Stimulated activated CD4-positive, alpha-beta T cell treated with anti-CD3 and anti-CD28 coated beads, Interleukin-1b, Interleukin-23, amount 100 ng/mL, for 1 hour (primary cell): ENCODE results near the gene CPAMD8.

ENCODE experiments used
- DNase-seq, 2 donors: peaks; one replicate each; pipeline ENCODE4 v3.0.0-alpha.2; 2020; ENCODE audit warnings: low read depth in 2 of 2

Gene CPAMD8

DNA sequence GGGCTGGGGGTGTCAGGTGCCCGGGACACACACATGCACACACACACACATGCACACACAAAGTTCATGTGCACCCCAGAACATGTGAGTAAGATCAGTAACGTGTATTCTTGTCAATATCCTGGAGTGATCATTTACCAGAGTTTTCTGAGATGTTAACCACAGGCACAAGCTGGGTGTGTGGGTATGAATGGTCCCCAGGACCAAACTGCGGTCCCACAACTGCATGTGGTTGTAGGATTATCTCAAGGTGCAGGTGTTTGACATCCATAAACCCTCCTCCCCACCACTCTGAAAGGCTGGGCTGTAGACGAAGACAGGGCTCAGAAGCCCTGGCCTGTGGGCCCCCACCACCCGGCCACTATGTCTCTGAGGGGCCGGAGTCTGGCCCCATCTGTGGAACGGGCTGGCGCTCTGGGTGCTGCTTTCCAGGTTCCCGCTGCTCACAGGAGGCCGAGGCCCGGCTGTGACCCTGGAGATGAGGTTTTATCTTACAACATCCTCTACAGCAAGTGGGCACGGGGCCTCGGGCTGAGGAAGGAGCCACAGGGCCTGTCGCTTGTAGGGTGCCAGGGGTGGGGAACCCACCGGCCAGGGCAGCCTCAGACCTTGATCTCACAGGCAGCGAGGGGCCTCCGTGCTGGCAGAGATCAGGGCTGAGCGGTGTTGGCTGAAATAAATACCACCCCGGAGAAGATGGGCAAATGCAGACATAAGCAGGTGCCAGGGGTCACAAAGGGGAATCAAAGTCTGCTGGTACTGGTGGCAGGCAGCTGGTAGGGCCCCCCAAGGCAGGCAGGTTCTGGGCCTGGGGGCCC lies 133.5 kb downstream of the CPAMD8 start:
- no peak for DNase-seq

DNA sequence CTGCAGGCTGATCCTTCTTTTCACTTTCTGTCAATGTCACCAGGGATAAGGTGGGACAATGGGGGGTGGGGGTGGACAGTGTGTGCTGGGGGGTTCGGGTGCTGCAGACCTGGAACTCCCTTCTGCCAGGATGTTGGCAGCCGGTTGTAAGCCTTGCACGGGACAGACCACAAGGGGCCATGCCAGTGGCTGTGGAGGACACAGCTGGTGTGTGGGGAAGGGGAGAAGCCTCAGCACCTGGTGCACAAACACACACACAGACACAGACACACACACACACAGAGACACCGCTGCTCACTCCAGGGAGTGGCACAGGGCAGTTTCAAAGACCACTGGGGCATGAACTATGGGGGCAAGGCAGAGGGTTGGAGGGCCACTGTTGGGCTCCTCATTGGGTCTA lies 134.2 kb downstream of the CPAMD8 start:
- DNase-seq: no peak

DNA sequence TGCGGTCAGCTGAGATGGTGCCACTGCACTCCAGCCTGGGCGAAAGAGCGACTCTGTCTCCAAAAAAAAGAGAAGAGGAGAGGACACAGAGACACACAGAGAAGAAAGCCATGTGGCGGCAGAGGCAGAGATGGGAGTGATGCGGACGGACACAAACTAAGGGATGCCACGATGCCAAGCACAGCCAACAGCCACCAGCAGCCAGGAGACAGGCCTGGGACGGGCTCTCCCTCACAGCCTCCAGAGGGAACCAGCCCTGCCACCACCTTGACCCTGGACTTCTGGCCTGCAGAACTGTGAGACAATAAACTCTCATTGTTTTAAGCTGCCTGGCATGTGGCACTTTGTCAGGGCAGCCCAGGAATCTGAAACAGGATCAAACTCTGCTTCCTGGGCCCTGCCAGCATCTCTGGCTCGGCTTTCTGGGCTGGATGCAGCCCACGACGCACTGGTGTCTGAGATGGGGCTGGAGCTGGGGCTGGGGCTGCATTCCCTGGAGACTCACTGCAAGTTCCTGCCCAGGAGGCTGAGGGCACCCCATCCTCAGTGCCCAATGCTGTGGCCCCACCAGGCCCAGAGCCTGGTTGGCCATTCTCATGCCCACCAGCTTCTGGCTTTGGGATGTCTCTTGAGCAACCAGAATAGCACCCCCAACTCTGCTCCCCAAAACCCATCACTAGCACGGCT lies 134.8 kb downstream of the CPAMD8 start:
- no peak for DNase-seq

DNA sequence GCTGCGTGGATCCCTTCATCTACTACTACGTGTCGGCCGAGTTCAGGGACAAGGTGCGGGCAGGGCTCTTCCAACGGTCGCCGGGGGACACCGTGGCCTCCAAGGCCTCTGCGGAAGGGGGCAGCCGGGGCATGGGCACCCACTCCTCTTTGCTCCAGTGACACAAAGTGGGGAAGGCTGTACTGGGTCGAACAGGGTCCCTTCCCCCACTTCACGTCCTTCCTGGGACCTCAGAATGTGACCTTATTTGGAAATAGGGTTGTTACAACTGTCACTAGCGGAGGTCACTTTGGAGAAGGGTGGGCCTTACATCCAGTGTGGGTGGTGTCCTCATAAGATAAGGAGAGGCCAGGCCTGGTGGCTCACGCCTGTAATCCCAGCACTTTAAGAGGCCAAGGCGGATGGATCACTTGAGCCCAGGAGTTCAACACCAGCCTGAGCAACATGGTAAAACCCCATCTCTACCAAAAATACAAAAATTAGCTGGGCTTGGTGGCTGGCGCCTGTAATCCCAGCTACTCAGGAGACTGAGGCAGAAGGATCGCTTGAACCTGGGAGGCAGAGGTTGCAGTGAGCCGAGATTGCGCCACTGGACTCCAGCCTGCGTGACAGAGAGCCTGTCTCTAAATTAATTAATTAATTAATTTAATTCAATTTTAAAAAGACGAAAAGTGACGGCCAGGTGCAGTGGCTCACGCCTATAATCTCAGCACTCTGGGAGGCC lies 136.0 kb downstream of the CPAMD8 start:
- DNase-seq: no peak

DNA sequence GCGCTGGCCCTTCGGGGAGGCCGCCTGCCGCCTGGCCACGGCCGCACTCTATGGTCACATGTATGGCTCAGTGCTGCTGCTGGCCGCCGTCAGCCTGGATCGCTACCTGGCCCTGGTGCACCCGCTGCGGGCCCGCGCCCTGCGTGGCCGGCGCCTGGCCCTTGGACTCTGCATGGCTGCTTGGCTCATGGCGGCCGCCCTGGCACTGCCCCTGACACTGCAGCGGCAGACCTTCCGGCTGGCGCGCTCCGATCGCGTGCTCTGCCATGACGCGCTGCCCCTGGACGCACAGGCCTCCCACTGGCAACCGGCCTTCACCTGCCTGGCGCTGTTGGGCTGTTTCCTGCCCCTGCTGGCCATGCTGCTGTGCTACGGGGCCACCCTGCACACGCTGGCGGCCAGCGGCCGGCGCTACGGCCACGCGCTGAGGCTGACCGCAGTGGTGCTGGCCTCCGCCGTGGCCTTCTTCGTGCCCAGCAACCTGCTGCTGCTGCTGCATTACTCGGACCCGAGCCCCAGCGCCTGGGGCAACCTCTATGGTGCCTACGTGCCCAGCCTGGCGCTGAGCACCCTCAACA lies 136.6 kb downstream of the CPAMD8 start:
- DNase-seq: no peak

DNA sequence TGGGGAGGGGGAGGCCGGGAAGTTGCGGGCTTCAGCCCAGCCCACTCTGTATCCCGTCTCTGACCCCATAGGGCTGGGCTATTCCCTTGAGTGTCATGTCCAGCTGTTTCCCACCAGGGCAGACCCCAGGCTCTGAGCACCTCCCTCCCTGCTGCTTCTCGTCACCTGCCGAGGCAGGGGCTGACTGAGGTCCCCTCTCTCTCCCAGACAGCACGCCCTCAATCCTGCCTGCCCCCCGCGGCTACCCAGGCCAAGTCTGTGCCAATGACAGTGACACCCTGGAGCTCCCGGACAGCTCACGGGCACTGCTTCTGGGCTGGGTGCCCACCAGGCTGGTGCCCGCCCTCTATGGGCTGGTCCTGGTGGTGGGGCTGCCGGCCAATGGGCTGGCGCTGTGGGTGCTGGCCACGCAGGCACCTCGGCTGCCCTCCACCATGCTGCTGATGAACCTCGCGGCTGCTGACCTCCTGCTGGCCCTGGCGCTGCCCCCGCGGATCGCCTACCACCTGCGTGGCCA lies 137.2 kb downstream of the CPAMD8 start:
- DNase-seq: no peak

DNA sequence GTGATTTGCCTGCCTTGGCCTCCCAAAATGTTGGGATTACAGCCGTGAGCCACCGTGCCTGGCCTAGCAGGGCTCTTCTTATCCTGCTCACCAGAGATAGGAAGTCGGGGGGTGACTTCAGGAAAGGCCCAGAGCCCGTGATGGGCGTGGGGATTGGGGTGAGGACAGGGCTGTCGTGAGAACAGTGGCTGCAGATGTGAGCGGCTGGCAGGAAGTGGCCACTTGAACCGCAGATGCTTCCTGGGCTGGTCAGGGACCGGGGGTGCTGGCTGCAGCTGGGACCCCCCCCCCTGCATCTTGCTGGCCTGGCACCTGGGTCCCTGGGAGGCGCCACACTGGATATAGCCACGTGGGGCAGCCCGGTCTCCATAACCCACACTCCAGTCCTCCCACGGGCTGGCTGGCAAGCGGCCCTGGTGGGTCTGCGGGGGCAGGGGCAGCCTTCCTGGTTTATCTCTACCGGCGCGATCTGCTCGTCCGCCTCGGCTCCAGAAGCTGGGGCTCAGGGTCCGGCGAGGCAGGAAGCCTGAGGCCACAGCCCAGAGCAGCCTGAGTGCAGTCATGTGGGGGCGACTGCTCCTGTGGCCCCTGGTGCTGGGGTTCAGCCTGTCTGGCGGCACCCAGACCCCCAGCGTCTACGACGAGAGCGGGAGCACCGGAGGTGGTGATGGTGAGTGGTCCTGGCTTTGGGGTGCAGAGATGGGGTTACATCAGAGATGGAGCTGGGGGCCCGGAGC lies 137.8 kb downstream of the CPAMD8 start, which contains the start of gene F2RL3:
Gene F2RL3, plus strand, starts transcription at position 371 of the 737 bp plus-strand sequence. Its CDS starts 191 bp downstream, at position 562.
- no peak for DNase-seq

DNA sequence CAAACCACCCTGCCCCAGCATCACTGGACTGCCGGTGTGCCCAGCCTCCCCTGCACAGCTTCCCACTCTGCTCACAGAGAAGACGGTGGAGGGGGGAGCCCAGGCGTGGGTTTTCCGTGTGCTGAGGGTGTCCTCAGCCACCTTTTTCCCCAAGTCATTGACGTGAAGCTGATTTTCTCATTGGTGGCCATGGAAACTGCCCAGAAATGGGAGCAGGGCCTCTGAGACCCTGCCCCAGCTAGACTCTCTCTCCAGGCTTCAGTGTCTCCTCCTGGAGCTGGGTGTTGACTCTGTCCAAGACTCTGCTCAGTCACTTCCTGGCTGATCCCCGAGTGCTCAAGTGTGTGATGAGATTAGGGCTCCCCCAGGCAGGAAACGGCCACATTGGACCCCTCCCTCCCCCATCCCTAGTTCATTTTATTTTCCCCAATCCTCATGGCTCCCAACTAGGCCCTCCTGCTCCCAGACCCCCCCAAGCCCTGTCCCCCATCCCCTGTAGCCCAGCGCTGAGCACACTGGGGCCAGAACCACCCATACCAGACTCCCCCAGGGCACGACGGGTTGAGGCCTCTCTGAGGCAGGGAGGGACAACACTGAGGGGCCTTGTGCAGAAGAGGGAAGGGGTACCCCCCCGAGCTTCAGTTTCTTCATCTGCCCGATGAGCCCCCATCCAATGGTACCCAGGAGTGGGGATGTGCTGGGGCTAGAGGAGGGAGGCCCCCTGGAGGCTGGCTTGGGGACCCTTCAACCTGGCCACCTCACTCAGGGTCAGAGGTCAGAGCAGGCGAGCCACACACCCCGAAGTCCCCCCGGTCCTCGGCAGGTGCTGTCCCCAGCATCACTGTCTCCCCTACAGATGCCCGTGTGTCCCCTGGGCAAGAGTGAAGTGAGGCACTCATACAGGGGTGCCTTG lies 139.0 kb downstream of the CPAMD8 start:
- DNase-seq: no peak

DNA sequence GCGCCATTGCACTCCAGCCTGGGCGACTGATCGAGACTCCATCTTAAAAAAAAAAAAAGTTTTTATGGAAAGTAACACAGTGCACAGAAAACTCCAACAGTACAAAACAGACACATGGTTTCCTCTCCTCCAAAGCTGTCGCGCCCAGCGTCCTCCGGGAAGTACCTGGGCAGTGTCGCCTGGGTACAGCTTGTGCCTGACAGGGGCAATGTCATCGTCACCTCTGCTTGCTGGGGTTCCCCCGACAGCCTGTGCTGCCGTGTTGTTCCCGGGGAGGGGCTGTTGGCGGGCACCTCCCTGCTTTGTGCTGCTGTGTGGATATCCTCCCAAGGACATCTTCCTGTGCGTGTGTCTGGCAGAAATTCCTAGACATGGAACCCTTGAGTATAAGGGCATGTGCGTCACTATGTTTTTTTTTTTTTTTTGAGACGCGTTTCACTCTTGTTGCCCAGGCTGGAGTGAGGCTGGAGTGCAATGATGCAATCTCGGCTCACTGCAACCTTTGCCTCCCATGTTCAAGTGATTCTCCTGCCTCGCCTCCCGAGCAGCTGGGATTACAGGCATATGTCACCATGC lies 140.2 kb downstream of the CPAMD8 start:
- DNase-seq: no peak

DNA sequence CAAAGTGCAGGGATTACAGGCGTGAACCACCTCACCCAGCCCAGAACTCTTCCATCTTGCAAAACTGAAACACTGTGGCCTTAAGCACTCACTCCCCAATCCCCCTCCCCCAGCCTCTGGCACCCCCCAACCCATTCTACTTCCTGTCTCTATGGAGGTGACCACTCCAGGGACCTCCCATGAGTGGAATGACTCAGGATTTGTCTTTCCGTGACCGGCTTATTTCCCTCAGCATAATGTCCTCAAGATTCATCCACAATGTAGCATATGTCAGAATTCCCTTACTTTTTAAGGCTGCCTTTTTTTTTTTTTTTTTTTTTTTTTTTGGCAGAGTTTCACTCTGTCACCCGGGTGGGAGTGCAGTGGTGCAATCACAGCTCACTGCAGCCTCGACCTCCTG lies 141.4 kb downstream of the CPAMD8 start:
- no peak for DNase-seq

DNA sequence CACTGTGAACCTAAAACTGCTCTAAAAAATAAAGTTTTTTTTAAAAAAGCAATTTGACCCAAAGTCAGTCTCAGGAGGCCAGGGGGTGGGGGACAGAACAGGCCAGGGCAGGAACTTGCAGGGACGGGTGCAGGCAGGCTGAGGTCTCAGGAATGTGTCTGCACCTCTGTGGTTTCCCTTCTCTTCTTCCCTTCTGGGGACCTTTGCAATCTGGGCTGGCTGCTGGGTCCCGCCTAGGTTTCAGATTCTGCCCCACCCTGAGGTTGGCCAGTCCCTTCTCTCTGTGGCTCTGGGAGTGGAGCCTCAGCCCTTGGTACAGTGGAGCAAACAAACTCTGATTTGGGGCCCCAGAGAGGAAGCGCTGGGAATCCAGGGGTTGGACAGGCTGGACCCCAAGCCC lies 143.1 kb downstream of the CPAMD8 start:
- DNase-seq: no peak

DNA sequence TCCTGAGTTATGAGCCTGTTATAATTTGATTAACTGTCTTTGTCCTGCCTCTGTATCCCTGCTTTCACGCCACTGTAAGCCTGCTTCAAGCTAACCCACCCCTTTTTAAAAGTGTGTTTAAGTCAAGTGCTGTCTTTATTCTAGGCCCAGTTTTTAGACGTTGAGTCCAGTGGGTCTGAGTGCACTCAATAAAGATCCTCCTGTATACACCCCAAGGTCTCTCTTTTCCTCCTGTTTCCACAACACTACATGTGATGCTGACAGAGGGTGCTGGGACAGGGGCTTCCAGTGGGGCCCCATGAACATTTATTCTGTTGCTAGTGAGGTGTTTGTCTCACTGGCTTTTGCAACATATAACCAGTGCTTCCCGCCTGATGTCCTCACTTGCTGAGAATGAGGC lies 144.5 kb downstream of the CPAMD8 start:
- no peak for DNase-seq

DNA sequence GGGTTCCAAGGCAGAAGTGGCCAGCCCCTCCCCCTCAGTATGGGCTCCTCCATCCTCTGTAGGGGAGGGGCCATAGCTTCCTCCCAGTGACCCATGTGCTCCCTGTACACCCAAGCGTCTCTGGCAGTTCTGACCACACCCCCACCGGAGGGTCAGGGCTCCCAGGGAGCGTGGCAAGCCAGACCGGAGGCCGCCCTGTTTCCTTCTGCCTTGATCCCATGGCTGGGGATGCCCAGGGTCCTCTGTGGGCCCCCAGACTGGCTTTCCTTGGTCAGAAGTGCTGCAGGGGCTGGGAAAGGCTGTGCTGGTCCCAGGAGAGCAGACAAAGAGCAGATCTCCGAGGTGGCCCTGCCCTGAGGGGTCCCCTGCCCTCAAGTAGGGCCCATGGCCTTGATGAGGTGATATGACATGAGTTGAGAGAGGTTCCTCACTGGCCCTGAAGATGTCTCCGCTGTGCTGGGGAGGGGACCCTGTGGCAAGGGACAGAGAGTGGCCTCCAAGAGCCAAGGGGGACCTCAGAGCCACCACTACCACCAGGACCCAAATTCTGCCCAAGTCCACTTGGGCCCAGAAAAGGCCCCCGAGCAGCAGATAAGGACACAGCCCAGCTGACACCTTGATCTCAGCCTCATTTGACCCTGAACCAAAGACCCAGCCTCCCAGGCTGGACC lies 145.6 kb downstream of the CPAMD8 start:
- no peak for DNase-seq

DNA sequence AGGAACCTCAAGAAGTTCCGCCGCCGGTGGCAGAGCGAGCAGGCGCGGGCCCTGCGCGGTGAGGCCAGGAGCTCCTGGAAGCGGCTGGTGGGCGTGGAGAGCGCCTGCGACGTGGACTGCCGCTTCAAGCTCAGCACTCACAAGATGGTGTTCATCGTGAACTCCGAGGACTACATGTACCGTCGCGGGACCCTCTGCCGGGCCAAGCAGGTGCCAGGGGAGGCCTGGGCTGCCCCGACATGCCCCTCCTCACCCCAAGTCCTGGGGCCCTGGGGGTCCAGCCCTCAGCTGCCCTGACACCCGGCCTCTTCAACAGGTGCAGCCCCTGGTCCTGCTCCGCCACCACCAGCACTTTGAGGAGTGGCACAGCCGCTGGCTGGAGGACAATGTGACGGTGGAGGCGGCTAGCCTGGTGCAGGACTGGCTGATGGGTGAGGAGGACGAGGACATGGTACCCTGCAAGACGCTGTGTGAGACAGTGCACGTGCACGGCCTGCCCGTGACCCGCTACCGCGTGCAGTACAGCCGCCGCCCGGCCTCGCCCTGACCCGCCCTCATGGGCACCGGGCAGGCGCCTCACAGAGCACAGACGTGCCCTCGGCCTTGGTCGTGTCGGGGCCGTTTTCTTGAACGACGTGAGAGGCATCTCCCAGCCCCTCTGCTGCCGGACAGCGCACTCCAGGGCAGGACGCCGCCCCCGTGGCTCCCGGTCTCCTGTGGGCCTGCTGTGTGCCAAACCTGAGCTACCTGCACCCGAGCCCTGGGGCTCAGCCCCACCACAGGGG lies 148.2 kb downstream of the CPAMD8 start:
- DNase-seq: no peak

DNA sequence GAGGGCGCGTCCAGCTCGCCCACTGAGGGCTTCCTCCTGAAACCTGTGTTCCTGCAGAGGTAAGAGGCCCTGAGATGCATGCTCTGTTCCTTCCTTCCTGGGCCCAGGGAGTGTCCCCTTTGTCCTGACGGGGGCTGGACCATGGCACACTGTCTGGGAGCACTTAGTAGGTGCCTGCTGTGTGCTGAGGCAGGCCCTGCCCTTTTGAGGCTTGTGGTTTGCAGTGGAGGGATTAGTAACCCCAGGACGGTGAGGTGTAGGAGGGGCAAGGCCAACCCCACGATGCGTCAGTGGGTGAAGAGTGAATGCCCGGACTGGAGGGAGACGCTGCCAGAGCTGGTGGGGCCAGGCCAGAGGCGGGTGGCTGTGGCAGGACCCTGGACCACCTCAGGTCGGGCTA lies 149.0 kb downstream of the CPAMD8 start:
- DNase-seq: no peak

DNA sequence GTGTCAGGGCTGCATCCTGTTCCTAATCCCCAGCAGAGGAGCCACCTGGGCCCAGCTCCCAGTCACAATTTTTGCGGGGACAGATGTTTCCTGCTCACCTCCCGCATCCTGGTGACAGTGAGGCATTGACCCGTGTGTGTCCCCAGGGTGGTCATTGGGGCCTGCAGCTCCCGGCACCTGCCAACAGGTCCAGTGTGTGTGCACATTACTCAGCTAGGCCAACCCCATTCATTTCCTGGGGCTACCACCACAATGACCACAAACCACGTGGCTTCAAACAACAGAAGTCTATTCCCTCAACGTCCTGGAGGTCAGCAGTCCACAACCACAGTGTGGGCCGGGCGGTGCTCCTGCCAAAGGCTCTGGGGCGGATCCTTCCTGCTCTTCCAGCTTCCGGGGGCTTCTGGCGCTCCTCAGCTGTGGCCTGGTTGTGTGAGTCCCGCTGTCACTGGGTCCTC lies 149.7 kb downstream of the CPAMD8 start:
- no peak for DNase-seq

DNA sequence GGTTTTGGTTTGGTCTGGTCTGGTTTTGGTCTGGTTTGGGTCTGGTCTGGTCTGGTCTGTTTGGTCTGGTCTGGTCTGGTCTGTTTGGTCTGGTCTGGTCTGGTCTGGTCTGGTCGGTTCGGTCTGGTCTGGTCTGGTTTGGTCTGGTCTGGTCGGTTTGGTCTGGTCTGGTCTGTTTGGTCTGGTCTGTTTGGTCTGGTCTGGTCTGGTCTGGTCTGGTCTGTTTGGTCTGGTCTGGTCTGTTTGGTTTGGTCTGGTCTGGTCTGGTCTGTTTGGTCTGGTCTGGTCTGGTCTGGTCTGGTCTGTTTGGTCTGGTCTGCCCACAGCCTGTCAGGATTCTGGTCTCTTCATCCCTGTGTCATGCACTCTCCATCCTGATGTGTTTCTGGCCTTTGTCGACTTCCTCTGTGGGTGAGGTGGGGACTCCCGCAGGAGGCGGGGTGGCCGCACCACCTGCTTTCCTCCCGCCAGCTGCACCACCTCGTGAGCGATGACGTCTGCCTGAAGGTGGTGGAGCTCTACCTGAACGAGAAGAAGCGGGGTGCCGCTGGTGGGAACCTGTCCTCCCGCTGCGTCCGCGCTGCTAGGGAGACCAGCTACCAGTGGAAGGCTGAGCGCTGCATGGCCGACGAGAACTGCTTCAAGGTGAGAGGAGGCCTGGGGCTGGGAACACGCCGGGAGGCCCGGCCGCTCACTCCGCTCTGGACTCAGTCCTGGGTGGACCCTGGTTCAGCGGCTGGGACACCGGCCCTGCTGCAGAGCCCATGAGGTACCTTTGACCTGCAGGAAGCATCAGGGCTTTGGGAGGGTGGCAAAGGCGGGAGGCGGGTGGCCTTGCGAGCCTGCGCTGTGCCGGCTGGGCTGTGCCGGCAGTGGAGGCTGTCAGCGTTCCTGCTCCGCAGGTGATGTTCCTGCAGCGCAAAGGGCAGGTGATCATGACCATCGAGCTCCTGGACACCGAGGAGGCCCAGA lies 150.7 kb downstream of the CPAMD8 start:
- no peak for DNase-seq
